HUES6 (cell line): ENCODE data around the gene ADD1.

Experiments
- H3K27ac ChIP-seq: 2 replicates; pipeline ENCODE4 v1.7.0; 2013; ENCODE audit warnings: low read depth, mild to moderate bottlenecking, low read length, inconsistent platforms
- H3K27me3 ChIP-seq: 2 replicates; pipeline ENCODE4 v1.6.1; 2013; ENCODE audit warnings: low read length; ENCODE audit not compliant: control insufficient read depth, insufficient read depth
- H3K36me3 ChIP-seq: 2 replicates; pipeline ENCODE4 v1.6.1; 2013; ENCODE audit warnings: low read length; ENCODE audit not compliant: control insufficient read depth, insufficient read depth
- H3K4me1 ChIP-seq: 2 replicates; pipeline ENCODE4 v1.6.1; 2013; ENCODE audit warnings: low read length; ENCODE audit not compliant: control insufficient read depth, insufficient read depth
- H3K4me3 ChIP-seq: 2 replicates; pipeline ENCODE4 v1.5.1; 2013; ENCODE audit warnings: low read depth, low read length
- H3K9ac ChIP-seq: one replicate; pipeline ENCODE4 v1.6.1; 2013; ENCODE audit warnings: mild to moderate bottlenecking, low read length
- H3K9me3 ChIP-seq: 2 replicates; pipeline ENCODE4 v1.6.1; 2013; ENCODE audit warnings: low read depth, low read length; ENCODE audit not compliant: control insufficient read depth, insufficient read depth

ADD1 gene

GRCh38 chr4:2825740-2826139 lies 17.9 kb upstream of the ADD1 start:
- no peak overlapping the region for H3K27ac ChIP-seq
- no peaks in the 10 kb centered on the region for H3K27me3 ChIP-seq
- peaks cover 88% of the 10 kb centered on the region for H3K36me3 ChIP-seq
- no peaks in the 10 kb centered on the region for H3K9me3 ChIP-seq
- H3K4me1 ChIP-seq, result no peaks in the 10 kb centered on the region
- no peak overlapping the region for H3K9ac ChIP-seq
- no peak overlapping the region for H3K4me3 ChIP-seq

GRCh38 chr4:2827071-2827873 lies 16.4 kb upstream of the ADD1 start:
- Histone ChIP-seq H3K36me3 (peaks cover 95% of the 10 kb centered on the region), H3K4me3 (no peak overlapping the region)

GRCh38 chr4:2827874-2828751 lies 15.5 kb upstream of the ADD1 start:
- Histone ChIP-seq H3K9me3 (no peaks in the 10 kb centered on the region), H3K4me3 (no peak overlapping the region), H3K9ac (no peak overlapping the region), H3K4me1 (no peaks in the 10 kb centered on the region), H3K36me3 (peaks cover 95% of the 10 kb centered on the region), H3K27ac (no peak overlapping the region), H3K27me3 (no peaks in the 10 kb centered on the region)

More at GRCh38 chr4:2827071-2827873, 16.4 kb upstream of the ADD1 start:
- H3K9ac ChIP-seq, result no peak overlapping the region
- no peaks in the 10 kb centered on the region for H3K4me1 ChIP-seq
- no peaks in the 10 kb centered on the region for H3K27me3 ChIP-seq
- H3K9me3 ChIP-seq, result no peaks in the 10 kb centered on the region
- no peak overlapping the region for H3K27ac ChIP-seq

GRCh38 chr4:2828758-2829181 lies 14.9 kb upstream of the ADD1 start:
- Histone ChIP-seq H3K27ac (no peak overlapping the region), H3K4me1 (no peaks in the 10 kb centered on the region), H3K9me3 (no peaks in the 10 kb centered on the region), H3K9ac (no peak overlapping the region), H3K27me3 (no peaks in the 10 kb centered on the region), H3K4me3 (no peak overlapping the region), H3K36me3 (peaks cover 95% of the 10 kb centered on the region)

GRCh38 chr4:2829321-2829932 lies 14.2 kb upstream of the ADD1 start:
- peaks cover 95% of the 10 kb centered on the region for H3K36me3 ChIP-seq
- H3K4me3 ChIP-seq, result no peak overlapping the region
- H3K4me1 ChIP-seq, result no peaks in the 10 kb centered on the region
- no peak overlapping the region for H3K27ac ChIP-seq
- no peak overlapping the region for H3K9ac ChIP-seq
- no peaks in the 10 kb centered on the region for H3K27me3 ChIP-seq
- no peaks in the 10 kb centered on the region for H3K9me3 ChIP-seq

GRCh38 chr4:2829933-2830451 lies 13.7 kb upstream of the ADD1 start:
- no peak overlapping the region for H3K4me3 ChIP-seq
- H3K27ac ChIP-seq, result 0 out of 2 replicates have a peak overlapping the region, but pooled peaks have one; percentile 21
- no peaks in the 10 kb centered on the region for H3K4me1 ChIP-seq
- H3K9ac ChIP-seq, result no peak overlapping the region
- no peaks in the 10 kb centered on the region for H3K27me3 ChIP-seq
- no peaks in the 10 kb centered on the region for H3K9me3 ChIP-seq
- H3K36me3 ChIP-seq, result peaks cover 94% of the 10 kb centered on the region

- Histone ChIP-seq H3K4me1 (no peaks in the 10 kb centered on the region), H3K27ac (no peak overlapping the region), H3K36me3 (peaks cover 92% of the 10 kb centered on the region), H3K9ac (no peak overlapping the region), H3K9me3 (no peaks in the 10 kb centered on the region), H3K27me3 (no peaks in the 10 kb centered on the region), H3K4me3 (no peak overlapping the region)
Measured at GRCh38 chr4:2830632-2831610, 12.7 kb upstream of the ADD1 start.

- Histone ChIP-seq H3K27ac (no peak overlapping the region), H3K36me3 (peaks cover 90% of the 10 kb centered on the region), H3K9ac (no peak overlapping the region), H3K4me1 (no peaks in the 10 kb centered on the region), H3K9me3 (no peaks in the 10 kb centered on the region), H3K27me3 (no peaks in the 10 kb centered on the region), H3K4me3 (no peak overlapping the region)
Measured at GRCh38 chr4:2831611-2832308, 11.9 kb upstream of the ADD1 start.

- H3K4me1 ChIP-seq, result peaks cover 6% of the 10 kb centered on the region
- no peak overlapping the region for H3K27ac ChIP-seq
- H3K9me3 ChIP-seq, result no peaks in the 10 kb centered on the region
- H3K4me3 ChIP-seq, result no peak overlapping the region
- H3K36me3 ChIP-seq, result peaks cover 84% of the 10 kb centered on the region
- no peak overlapping the region for H3K9ac ChIP-seq
- H3K27me3 ChIP-seq, result no peaks in the 10 kb centered on the region
Measured at GRCh38 chr4:2832309-2832980, 11.2 kb upstream of the ADD1 start.
